MG63 (cell line): Measurements from ENCODE around the gene PRG3. TPM values are rescaled to one million over a fixed set of nuclear protein-coding genes. Genes with fewer than 3 reads are reported as not detected.

Source experiments
- DNase-seq: peaks from one replicate; pipeline ENCODE4 v3.0.0-alpha.2; 2020
- H3K27me3 ChIP-seq: fragments of 250-450 bp; sonication (Bioruptor Pico); 2 replicates; pipeline ENCODE4 v1.5.1; 2020; ENCODE audit warnings: mild to moderate bottlenecking, moderate library complexity
- H3K36me3 ChIP-seq: fragments of 250-450 bp; sonication (Bioruptor Pico); 2 replicates; pipeline ENCODE4 v1.5.1; 2020; ENCODE audit warnings: mild to moderate bottlenecking, moderate library complexity
- H3K4me3 ChIP-seq: fragments of 250-450 bp; sonication (Bioruptor Pico); 2 replicates; pipeline ENCODE4 v1.5.1; 2020; ENCODE audit warnings: mild to moderate bottlenecking, moderate library complexity
- H3K9me3 ChIP-seq: fragments of 250-450 bp; sonication (Bioruptor Pico); 2 replicates; pipeline ENCODE4 v1.5.1; 2020; ENCODE audit warnings: mild to moderate bottlenecking, moderate library complexity
- total RNA-seq: library from RNA; depleted of rRNA; stranded (reverse); fragments of >200 nt; shearing (Covaris generic); gene quantifications from 2 replicates; pipeline ENCODE4 v1.2.3, GENCODE V29; 2014; ENCODE audit warnings: low replicate concordance; rRNA removed

PRG3 gene, protein sequence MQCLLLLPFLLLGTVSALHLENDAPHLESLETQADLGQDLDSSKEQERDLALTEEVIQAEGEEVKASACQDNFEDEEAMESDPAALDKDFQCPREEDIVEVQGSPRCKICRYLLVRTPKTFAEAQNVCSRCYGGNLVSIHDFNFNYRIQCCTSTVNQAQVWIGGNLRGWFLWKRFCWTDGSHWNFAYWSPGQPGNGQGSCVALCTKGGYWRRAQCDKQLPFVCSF
- total RNA-seq = not detected in 2 replicates

DNA sequence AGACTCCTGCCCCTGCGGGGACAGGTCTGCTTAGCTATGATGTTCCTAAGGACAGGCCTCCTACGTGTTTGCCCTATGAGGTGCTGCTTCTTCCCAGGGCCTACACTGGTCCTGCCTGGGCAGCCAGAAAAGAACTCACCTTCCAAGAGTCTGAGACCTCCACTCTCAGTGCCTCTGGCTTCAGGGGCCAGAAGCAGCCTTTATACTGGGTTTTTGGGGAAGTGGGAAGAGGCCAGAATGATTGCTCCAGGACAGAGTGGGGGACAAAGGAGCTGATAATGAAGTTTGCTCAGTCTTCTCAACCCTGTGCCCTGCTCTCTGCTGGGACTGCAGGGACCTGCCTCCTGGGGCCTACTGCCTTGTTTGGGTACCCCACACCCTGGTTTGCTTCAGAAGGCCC lies at the start of gene PRG3:
Gene PRG3, minus strand, starts transcription at position 176 of the 400 bp plus-strand sequence. CDS start 442 bp downstream, outside the sequence.
- Histone ChIP-seq H3K4me3 (no peak within 1 kb of the TSS), H3K9me3 (no peaks in the 10 kb centered on the region), H3K36me3 (no peaks in the 10 kb centered on the region), H3K27me3 (peaks cover 4% of the 10 kb centered on the region)
- no peak for DNase-seq

DNA sequence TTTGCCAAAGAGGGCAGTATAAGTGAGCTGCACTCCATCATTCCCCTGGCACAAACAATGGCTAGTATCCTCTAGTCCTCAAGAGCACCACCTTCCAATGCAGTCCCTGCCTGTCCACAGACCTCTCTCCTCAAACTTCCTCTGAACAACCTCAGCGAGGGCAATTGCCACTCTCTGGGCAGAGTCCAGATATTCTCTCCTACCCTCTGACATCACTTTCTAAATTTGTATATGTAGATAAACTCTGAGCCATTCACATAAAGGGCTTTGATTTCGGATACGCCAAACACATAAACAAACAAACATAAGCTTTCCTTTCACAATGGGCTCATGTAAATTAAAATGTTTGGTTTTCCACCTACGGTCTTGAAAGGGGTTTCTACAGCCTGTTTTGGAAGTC lies 49.0 kb upstream of the PRG3 start:
- Histone ChIP-seq H3K9me3 (no peaks in the 10 kb centered on the region), H3K4me3 (no peak overlapping the region), H3K36me3 (peaks cover 16% of the 10 kb centered on the region), H3K27me3 (no peaks in the 10 kb centered on the region)
- DNase-seq = no peak

DNA sequence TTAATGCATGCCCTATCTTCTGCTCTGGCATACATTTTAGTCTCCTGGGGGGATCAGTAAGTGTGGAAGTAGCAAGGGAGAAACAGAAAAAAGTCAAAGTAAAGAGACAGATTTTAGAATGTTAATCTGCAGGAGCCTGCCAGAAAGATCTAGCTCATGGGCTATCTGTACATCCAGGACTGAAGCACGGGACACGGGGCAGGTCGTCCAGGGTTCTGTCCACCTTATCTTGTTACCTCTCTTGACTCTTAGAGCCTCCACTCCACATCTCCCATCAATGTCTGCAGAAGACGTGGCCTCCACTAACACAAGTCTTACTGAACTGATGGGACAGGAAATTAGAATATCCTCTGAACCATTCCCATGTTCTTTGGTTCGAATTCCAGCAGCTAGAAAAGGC lies 47.7 kb upstream of the PRG3 start:
- Histone ChIP-seq H3K9me3 (no peaks in the 10 kb centered on the region), H3K36me3 (peaks cover 29% of the 10 kb centered on the region), H3K4me3 (no peak overlapping the region), H3K27me3 (no peaks in the 10 kb centered on the region)
- DNase-seq = no peak

DNA sequence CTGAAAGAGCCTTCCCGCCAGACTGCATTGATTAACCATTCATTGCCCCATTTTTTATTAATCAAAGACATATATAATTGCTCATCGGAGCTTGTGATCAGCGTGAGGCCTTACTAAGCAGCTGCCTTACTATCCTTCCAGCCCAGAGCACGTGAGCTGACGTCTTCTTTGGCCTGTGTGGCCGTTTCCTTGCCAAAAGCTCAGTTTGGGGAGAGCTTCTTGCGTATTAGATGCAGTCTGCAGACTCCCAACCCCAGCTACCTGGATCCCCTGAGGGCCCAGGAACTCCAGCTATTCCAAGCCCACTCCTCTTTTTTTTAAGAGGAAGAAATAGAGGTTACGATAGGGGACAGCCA lies 46.8 kb upstream of the PRG3 start:
- Histone ChIP-seq H3K9me3 (no peaks in the 10 kb centered on the region), H3K36me3 (peaks cover 38% of the 10 kb centered on the region), H3K4me3 (peak overlapping the region; percentile 62), H3K27me3 (no peaks in the 10 kb centered on the region)
- peak; percentile 86 for DNase-seq

DNA sequence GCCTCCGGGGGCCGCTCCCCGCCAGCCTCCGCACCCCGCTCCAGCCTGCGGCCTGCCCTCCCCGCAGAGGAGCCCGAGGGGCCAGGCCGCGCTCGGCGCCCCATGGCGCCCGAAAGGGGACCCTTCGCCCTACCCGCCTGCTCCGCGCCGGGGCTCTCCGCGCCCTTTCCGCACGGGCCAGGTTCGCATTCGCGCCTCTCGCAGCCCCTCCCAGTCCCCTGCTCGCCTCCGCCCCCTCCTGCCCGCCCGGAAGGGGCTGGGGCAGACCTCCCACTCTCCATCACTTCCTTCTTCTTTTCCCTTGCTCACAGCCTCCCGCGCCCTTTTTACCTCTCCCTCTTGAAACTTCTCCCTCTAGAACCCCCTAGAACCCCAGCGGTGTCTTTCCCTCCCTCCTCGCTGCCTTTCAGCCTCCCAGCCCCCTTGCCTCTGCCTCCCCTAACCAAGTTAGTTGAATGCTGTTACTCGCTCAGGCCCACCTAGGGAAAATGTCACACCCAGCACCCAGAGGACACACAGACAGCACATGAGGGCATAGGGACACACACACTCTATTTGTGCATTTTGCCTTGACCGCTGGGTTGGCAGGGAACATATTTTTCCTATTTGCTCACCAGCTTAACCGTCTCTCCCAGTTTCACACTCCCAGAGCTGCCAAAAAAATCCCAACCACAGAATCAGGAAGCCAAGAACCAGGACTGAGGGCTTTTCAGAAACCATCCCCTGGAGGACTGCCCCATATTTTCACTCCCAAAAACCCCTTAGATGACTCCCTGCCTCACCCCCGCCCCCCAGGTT lies 46.2 kb upstream of the PRG3 start, which contains the start of gene SLC43A3:
Gene SLC43A3, minus strand, starts transcription at position 193 of the 798 bp plus-strand sequence. CDS start 949 bp downstream, outside the sequence.
- H3K9me3 ChIP-seq = no peaks in the 10 kb centered on the region
- peak within 1 kb of the TSS; percentile 62 for H3K4me3 ChIP-seq
- peak; percentile 88 for DNase-seq
- H3K36me3 ChIP-seq = peaks cover 44% of the 10 kb centered on the region
- H3K27me3 ChIP-seq = no peaks in the 10 kb centered on the region

DNA sequence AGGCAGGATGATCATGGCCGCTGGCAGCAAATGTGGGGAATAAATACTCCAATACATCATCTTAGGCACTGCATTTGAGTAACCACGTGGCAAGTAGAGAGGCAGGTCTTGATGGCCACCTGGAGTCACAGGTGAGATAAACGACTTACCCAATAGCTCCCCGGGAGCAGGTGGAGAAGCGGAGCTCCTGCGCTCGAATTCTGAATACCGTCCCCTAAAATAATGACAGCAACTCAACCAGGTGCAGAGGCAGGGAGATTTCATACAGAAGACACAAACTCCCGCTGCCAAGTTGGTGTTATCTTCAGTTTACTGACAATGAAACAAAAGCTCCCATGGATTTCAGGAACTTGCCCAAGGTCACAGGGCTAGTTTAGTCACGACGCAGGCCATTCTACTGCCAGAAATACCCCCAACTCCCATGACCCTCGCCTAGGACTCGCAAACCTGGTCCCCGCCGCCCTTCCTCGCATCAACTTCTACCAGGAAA lies 45.5 kb upstream of the PRG3 start:
- no peaks in the 10 kb centered on the region for H3K9me3 ChIP-seq
- H3K36me3 ChIP-seq = peaks cover 49% of the 10 kb centered on the region
- peak overlapping the region; percentile 62 for H3K4me3 ChIP-seq
- no peaks in the 10 kb centered on the region for H3K27me3 ChIP-seq
- no peak for DNase-seq

DNA sequence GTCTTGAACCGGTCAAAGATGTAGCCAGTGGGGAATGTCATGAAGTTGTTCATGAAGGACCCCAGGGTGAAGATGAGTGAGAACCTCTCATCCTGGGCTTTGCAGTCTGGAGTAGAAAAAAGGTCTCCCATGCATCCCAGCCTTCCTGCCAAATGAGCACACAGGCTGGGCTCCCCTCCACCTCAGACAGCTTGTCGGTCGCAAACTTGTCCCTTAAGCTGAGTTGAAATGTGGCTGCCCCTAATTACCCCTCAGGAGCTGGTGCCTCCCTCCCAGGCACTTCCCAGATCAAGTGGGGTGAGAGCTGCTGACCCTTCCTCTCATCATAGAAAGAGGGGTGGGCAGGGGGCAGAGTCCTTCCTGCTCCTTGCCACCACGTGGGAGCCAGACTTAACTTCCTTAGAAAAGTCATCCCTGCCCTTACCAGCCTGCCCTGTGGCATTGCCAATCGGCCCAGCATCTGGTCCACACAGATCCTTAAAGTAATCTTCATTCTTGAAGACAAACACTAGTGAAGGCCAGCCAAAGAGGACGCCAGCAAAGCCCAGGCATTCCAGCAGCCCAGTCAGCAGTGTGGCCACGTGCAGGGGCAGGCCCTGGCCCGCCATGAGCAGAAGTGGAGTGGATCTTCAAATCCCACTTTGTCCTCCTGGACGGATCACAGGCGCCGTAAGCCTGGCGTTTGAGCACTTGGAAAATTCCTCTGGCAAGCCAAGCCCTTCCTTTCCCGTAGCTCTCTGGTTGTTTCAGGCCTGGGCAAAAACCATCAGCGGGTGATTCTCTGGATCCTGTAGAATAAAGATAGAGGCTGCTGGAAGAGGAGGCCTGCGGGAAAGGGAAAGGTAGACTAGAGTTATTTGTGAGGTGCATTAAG lies 44.9 kb upstream of the PRG3 start:
- Histone ChIP-seq H3K9me3 (no peaks in the 10 kb centered on the region), H3K4me3 (peak overlapping the region; percentile 62), H3K36me3 (peaks cover 56% of the 10 kb centered on the region), H3K27me3 (no peaks in the 10 kb centered on the region)
- DNase-seq = peak; percentile 71

DNA sequence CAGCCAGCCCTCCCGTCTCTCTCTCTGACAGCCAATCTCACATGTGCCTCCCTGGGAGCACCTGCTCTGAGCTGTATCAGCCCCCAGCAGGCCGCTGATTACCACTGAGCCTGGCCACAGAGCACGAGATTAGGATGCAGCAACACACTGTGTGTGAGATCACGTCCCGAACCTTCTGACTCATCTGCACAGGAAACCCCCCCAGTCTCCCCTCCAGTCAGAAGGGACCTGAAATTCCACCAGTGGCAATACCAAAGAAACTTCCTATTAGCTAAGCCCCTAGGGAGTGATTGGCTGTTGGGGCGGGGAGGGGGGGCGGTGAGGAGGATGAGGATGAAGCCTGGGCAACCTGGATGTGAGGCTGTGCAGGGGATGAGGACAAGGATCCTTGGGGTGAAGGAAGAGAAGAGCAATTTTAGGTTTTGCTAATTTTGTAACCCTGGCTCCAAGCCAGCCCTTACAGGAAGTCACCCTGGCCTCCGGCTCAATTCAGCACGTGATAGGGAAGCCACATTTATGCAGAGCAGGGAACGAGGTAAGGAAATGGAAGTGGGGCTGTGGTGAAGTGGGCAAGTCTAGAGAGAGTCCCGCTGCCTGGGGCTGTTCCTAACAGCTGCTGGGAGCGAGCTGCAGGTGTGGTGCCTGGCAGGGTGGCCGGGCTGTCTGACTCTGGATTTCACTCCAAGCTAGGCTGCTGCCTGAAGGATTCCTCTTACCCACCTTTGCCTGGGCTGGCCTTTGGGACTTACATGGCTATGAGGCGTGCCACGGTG lies 44.0 kb upstream of the PRG3 start:
- Histone ChIP-seq H3K4me3 (peak overlapping the region; percentile 62), H3K9me3 (no peaks in the 10 kb centered on the region), H3K27me3 (no peaks in the 10 kb centered on the region), H3K36me3 (peaks cover 64% of the 10 kb centered on the region)
- peak; percentile 76 for DNase-seq

DNA sequence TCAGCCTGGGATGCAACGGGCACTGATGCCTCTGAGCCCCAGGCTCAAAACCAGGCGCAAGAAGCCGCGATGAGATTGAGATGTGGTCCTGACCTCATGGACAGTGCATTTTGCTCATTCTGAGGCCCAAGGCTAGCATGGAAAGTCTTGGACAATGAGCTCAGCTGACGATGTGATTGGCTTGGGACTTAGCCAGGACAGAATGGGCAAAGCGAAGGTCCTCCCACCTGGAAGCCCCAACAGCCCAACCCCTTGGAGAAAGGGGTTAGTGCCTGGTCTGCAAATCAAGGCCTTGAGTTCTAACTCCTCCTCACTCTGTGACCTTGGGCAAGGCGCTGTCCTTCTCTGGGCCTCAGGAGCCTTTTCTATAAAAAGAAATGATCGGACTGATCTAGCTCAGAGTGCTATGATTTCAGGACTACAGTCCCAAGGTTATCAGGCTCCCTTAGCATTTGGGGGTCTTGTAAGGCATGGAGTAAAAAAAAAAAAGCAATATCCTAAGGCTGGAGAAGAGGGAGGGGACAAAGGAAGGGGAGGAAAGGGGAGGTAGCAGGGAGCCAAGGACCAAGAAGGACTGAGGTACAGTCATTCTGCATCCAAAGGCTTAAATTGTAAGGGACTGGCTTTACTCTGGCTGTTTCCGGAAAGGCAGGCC lies 43.3 kb upstream of the PRG3 start:
- Histone ChIP-seq H3K36me3 (peaks cover 67% of the 10 kb centered on the region), H3K27me3 (no peaks in the 10 kb centered on the region), H3K9me3 (no peaks in the 10 kb centered on the region), H3K4me3 (peak overlapping the region; percentile 62)
- DNase-seq = no peak

DNA sequence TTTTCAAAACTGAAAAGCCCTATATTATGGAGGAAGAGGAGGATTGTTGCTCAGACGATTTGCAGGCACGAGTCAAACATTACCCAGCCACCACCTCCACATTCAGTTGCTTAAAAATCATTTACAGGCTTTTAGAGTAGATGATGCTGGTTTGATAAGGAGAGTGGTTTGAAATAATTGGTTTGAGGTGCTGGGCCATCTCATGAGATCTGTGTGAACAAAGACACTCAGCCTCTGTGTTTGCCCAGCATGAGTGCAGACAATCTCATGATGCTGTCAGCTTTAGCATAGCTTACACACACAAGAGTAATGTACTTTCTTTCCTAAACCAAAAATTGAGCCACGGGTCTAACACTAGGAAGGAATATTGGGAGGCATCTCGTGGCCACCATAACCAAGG lies 41.7 kb upstream of the PRG3 start:
- Histone ChIP-seq H3K4me3 (no peak overlapping the region), H3K27me3 (no peaks in the 10 kb centered on the region), H3K9me3 (no peaks in the 10 kb centered on the region), H3K36me3 (peaks cover 83% of the 10 kb centered on the region)
- DNase-seq = no peak

DNA sequence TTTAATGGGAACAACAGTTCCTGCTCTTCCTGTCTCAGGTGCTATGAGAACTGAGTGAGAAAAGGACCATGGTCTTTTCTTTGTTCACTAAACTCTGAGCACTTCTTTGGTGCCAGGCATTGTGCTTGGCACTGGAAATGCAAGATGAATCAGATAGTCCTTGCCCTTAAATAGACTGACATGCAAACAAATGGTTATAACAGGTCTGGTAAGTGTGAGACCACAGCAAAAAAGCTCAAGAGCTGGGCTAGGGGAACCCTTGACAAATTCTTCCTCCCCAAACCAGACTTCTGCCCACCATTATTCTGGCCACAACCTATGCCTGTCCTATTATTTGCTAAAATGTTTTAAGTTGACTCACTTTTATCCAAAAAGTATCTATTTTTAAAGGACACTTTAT lies 40.9 kb upstream of the PRG3 start:
- Histone ChIP-seq H3K27me3 (no peaks in the 10 kb centered on the region), H3K4me3 (no peak overlapping the region), H3K36me3 (peaks cover 92% of the 10 kb centered on the region), H3K9me3 (no peaks in the 10 kb centered on the region)
- no peak for DNase-seq

DNA sequence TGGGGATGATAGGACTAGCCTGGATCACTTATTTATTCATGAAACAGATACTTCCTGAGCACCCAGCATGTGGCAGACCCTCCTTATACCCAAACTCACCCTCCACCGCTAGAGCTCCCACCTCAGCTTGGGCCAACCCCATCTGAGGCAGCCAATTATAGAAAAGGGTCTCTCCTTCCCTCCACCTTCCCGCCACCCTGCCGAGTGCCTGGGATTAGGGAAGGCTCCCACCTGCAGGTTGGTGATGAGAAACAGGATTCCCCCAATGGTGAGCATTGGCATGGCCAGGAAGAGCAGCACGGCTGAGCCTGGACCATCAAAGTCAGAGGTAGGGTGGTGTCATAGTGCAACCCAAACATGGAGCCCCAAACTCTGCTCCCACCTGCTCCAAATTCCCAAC lies 40.1 kb upstream of the PRG3 start:
- no peaks in the 10 kb centered on the region for H3K9me3 ChIP-seq
- H3K36me3 ChIP-seq = peaks cover 94% of the 10 kb centered on the region
- H3K27me3 ChIP-seq = no peaks in the 10 kb centered on the region
- H3K4me3 ChIP-seq = no peak overlapping the region
- DNase-seq = no peak

DNA sequence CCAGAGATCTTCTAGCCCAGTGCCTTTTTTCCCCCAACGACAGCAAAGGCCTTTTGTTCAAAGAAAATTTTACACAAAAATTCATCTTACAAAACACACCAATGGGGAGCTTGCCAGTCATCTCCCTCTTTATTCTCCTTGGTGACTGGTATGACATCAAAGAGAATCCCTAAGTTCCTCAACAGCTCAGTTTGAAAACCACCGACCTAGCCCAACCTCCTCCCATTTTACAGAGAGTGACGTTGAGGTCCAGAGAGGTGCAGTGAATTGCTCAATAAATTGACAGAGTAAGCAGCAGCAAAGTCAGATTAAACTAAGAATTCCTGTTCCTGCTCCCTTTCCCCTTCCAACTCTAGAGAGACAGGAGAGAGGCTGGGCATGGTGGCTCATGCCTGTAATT lies 38.2 kb upstream of the PRG3 start:
- DNase-seq = no peak
- Histone ChIP-seq H3K27me3 (no peaks in the 10 kb centered on the region), H3K36me3 (peaks cover 94% of the 10 kb centered on the region), H3K9me3 (no peaks in the 10 kb centered on the region), H3K4me3 (no peak overlapping the region)

DNA sequence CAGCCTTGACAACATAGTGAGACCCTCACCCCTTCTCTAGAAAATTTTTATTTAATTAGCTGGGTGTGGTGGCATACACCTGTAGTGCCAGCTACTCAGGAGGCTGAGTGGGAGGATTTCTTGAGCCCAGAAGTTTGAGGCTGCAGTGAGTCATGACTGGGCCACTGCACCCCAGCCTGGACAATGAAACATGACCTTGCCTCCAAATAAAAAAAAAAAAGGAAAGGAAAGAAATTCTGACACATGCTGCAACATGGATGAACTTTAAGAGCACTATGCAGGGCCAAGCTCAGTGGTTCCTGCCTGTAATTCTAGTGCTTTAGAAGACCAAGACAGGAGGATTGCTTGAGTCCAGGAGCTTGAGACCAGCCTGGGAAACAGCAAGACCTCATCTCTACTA lies 37.2 kb upstream of the PRG3 start:
- no peaks in the 10 kb centered on the region for H3K9me3 ChIP-seq
- H3K36me3 ChIP-seq = peaks cover 94% of the 10 kb centered on the region
- no peaks in the 10 kb centered on the region for H3K27me3 ChIP-seq
- no peak overlapping the region for H3K4me3 ChIP-seq
- DNase-seq = no peak

DNA sequence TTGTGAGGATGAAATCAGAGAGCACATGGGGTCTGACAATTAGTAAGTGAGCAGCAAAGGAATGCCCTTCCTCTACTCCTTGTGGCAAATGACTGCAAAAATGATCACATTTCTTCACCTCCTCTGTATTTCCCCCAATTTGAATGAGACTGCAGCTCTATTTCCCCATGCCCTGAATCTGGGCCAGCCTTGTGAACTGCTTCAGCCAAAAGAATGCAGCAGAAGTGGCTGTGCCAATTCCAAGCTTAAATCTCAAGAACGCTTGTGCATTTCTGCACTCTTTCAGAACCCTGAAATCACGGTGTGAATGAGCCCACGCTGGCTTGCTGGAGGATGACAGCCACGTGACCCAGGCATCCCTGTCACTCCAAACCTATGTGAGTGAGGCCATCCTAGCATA lies 36.1 kb upstream of the PRG3 start:
- Histone ChIP-seq H3K9me3 (no peaks in the 10 kb centered on the region), H3K36me3 (peaks cover 94% of the 10 kb centered on the region), H3K4me3 (no peak overlapping the region), H3K27me3 (no peaks in the 10 kb centered on the region)
- peak; percentile 43 for DNase-seq

DNA sequence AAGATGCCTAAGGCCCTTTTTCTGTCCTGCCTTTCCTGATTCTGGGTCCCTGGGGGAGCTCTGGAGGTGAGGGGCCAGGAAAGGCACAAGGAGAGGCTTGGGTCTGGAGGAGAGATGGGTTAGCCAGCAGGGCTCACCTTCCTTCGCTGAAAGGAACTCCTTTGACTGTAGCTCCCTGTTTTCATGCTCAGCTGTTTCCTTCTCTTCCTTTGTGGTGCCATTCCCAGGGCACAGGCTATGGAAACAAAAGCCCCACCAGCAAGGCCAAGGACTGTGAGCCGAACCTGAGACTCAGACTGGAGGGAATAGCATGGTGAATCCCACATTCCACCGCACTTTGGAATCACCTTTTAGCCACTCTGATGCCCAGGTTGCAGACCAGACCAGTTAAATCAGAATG lies 35.5 kb upstream of the PRG3 start:
- Histone ChIP-seq H3K4me3 (no peak overlapping the region), H3K27me3 (no peaks in the 10 kb centered on the region), H3K9me3 (no peaks in the 10 kb centered on the region), H3K36me3 (peaks cover 96% of the 10 kb centered on the region)
- no peak for DNase-seq
